Measurements from ENCODE around the gene SPATA24.
"Not testable (repeated sequence)": the region's sequence is repeated elsewhere in the genome, so short reads cannot be mapped to it uniquely, and the experiment has no call there.

The SPATA24 gene

GRCh38 chr5:139394123-139394653, 9.7 kb downstream of the SPATA24 start:
- no peak for DNase-seq

GRCh38 chr5:139393497-139394122, 10.3 kb downstream of the SPATA24 start:
- DNase-seq = no peak

GRCh38 chr5:139392678-139393496, 11.0 kb downstream of the SPATA24 start:
- peak; percentile 75 for DNase-seq

- no peak for DNase-seq
Observed at GRCh38 chr5:139392324-139392677, 11.6 kb downstream of the SPATA24 start.

- DNase-seq = no peak
Observed at GRCh38 chr5:139391570-139392323, 12.1 kb downstream of the SPATA24 start.

DNA sequence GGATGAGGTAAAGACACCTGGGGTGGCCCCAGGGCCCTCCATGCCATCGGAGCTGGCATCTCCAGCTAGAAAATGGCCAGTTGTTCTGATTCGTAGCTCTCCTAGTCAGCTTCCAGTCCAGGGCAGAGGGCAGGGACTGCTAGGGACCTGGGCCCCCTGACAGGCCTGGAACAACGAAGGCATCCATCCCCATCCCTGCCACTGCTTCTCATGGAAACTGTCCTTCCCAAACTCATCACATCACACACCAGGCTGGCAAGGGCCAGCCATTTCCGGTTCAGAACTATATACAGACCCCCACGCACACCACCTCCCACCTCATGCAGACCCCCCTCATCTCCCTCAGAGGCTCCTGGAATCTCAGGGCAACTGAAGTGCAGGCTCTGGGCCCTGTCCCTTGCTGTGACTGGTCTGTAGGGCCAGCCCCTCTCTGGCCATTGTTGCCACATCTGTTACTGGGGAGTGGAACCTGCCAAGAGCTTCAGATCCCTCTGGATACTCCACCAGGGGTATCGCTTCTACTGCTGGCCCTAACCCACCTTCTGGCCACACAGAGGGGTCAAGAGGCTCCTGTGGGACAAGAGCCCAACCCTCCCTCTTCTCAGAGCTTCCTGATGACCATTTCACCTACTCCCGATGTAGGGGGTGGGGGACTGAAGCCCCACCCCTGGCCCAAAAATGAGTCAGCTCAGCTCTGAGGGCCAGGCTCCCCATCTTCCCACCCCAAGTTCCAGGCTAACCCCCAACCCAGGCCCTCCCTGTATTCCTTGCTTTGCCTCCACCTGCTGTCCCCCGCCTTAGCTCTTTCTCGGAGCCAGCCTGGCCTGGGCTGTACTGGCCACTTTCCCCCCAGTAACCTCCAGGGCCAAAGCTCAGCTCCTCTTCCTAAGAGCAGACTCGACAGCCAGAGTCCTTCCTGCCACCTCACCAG, 13.0 kb downstream of the SPATA24 start:
- DNase-seq = no peak

DNA sequence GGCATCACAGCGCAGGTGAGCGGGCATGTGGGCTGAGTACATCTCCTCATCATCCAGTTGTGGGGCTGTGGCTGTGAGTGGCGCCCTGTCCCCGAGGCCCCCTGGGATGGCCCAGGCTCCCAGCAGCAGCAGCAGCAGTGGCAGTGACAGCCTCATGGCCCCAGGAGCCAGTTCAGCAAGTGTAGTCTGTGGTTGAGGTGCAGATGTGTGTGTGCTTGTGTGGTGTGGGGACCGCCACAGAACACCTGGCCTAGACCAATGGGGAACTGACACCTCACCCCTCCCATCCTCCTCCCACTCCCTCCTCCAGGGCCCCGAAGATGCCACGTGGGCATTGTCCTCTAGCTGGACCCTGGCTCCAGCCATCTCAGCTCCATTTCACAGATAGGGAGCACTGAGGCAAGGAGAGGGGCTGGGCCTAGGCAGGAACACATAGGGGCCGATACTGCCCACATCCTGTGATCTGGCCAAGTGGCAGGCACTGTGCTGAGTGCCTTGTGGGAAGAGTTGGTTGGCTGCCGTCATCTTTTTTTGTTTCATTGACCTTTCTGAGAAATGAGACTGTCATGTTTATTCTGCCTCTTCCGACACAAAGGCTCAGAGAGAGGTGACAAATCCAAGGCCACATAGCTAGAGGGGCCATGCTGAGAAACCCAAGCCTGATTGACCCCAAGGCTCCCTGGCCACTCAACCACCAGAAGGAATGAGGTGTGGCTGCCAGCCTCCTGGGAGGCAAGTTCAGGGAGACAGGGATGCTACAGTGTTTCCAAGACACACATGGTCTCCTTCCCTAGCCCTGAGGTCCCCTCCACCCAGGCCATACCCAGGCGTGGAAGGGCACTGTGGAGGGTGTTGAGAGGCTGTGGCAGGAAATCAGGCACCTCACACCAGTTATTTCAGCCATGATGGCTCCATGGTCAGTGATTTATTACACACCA, 13.9 kb downstream of the SPATA24 start, which contains the start of gene MZB1:
TSS of gene MZB1 (minus strand) at position 213 of the 938 bp plus-strand sequence. CDS start at position 156, 57 bp downstream.
- no peak for DNase-seq

- no peak for DNase-seq
Observed at GRCh38 chr5:139388198-139388821, 15.6 kb downstream of the SPATA24 start.

- DNase-seq = no peak
Observed at GRCh38 chr5:139387611-139388197, 16.2 kb downstream of the SPATA24 start.

DNA sequence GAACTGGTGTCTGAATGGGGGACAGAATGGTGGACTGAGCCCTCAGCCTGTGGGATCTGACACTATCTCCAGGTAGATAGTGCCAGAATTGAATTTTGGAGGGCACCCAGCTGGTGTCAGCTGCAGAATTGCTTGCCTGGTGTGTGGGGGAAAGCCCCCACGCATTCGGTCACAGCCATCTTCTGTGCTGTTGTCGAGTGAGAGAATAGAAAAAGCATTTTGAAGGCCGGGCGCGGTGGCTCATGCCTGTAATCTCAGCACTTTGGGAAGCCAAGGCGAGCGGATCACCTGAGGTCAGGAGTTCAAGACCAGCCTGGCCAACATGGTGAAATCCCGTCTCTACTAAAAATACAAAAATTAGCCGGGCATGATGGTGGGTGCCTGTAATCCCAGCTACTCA, 16.9 kb downstream of the SPATA24 start:
- not testable (repeated sequence) for DNase-seq

- no peak for DNase-seq
Observed at GRCh38 chr5:139386050-139386438, 17.8 kb downstream of the SPATA24 start.

GRCh38 chr5:139385061-139386049, 18.5 kb downstream of the SPATA24 start:
- no peak for DNase-seq

DNA sequence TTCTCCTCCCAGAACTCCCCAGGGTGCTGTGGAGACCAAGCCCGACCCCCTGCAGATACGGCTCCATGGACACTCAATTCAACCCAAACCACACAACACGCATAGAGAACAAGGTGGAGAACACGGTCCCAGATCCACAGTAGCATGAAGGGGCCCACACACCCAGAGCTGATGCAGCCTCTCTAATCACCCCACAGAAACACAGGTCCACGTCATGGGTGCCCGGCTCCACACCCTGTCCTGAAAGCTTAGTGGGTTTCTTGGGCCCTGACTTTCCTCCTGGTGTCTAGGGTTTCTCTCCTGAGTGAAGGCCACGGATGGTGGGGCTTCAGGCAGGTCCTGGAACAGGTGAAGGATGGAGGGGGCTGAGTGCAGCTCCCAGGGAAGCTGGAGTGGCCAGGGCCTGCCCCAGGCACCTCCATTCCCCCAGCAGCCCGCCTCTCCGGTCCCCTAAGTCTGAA, 19.3 kb downstream of the SPATA24 start:
- no peak for DNase-seq

DNA sequence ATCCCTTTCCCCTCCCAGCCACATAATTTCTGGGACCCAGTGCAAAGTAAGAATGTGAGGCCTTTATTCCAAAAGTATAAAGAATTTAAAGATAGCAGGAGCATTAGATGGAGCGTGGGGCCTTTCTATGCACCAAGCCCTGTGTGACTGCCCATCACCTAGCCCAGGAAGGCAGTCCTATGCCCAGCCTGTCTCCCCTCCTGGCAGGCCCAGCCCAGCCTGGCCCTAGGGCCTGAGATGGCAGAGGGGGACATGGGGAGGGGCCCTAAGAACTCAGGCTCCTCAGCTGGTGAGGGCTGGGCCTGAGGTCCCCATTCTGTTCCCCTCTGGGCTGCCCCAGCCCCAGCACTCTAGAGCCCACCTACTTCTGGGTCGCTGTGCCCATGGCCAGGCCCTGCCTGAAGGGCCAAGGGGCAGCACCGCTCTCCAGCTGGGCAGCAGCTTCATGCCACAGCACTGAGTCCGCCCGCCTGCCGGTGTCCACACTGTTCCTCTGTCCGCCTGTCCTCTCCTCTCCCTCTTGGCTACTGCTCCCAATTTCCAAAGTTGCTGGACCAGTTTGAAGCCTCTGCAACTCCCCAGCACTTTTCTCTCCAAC, 19.8 kb downstream of the SPATA24 start:
- no peak for DNase-seq

DNA sequence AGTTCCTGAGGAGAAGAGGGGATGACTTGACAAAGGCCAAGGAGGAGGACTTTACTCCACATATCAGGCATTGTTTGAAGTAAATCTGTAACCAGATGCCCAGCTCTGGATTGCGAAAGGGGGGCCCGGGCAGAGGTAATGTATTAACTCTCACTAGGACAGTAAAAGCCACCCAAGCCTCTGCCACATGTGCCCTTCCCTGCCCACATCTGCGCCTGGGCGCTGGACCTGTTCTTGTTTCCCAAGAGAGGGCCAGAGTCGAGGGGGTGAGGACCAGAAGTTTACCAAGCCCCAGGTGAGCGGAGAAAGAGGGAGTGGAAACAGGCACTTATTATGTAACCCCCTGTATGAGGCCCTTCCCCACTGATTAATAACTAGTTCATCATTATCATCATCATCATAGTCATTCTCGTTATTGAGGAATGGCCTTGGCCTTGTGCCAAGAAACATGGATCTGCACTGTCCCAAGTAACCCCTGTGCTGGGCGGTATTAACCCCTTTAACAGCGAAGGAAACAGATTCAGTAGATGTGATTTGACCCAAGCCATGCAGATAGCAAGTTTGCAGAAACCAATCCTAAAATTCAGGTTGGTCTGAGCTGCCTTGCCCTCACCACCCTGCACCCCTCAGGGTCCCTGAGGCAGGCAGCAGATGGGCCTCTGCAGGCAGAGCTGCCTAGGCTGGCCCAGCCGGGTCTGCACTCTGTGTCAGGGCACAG, 20.5 kb downstream of the SPATA24 start, which contains the start of gene SLC23A1:
TSS of gene SLC23A1 (minus strand) at position 23 of the 718 bp plus-strand sequence. CDS start 44 bp downstream, outside the sequence.
- DNase-seq = no peak

- DNase-seq = no peak
Observed at GRCh38 chr5:139382807-139383206, 21.1 kb downstream of the SPATA24 start.

Data from NCI-H82 (cell line).